Neuron (in vitro differentiated cells): ENCODE measurements around the gene KLRG1.

Experiments
- H2AFZ ChIP-seq: one replicate; pipeline ENCODE4 v1.6.1; 2013; ENCODE audit warnings: low read depth, mild to moderate bottlenecking, inconsistent platforms, low read length, moderate library complexity
- H3K27me3 ChIP-seq: one replicate; pipeline ENCODE4 v1.6.1; 2013; ENCODE audit warnings: low read length; ENCODE audit not compliant: insufficient read depth
- H3K36me3 ChIP-seq: one replicate; pipeline ENCODE4 v1.6.1; 2013; ENCODE audit warnings: low read length; ENCODE audit not compliant: insufficient read depth
- H3K4me1 ChIP-seq: one replicate; pipeline ENCODE4 v1.6.1; 2013; ENCODE audit warnings: low read length; ENCODE audit not compliant: insufficient read depth
- H3K4me3 ChIP-seq: 2 replicates; pipeline ENCODE4 v1.5.1; 2013; ENCODE audit warnings: mild to moderate bottlenecking, low read length, moderate library complexity
- H3K9me3 ChIP-seq: one replicate; pipeline ENCODE4 v1.6.1; 2013; ENCODE audit warnings: low read length

KLRG1 gene

GRCh38 chr12:8995021-8995775 lies 5.9 kb downstream of the KLRG1 start:
- Histone ChIP-seq H3K9me3 (no peaks in the 10 kb centered on the region), H2AFZ (no peak overlapping the region), H3K4me1 (no peaks in the 10 kb centered on the region), H3K36me3 (no peaks in the 10 kb centered on the region), H3K4me3 (no peak overlapping the region), H3K27me3 (no peaks in the 10 kb centered on the region)

DNA sequence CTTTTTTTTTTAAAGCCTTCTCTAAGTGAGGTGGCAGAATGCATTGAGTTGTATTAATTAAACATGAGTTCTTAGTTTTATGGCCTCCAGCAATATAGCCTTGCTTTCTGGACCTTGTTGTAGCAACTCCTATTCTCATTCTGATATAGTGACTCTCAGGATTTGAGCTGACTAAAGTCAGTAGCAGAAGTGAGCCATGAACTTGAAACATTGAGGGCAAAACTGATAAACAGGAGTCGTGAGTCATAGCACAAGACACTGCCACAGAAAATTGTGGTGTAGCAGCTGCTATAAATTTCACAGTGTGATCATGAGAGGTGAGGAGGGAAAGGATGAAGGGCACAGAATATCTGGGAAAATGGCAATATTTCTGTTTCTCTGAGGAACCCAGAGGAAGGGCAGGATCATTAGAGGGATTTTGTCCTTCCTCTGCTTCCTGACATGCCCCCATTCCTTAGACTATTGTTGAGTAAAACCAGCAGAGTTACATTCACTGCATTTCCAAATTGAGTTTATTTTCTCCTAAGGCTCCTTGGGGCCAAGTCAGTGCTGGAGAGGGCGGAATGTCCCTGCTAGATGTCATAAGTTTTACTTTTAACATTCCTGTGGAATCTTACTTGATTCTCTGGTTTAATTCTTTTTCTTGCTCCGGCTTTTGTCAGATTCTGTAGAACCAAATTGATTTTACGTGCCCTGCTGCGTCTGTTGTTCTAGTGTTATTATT lies 7.5 kb downstream of the KLRG1 start:
- no peaks in the 10 kb centered on the region for H3K4me1 ChIP-seq
- H3K36me3 ChIP-seq: no peaks in the 10 kb centered on the region
- H3K9me3 ChIP-seq: no peaks in the 10 kb centered on the region
- H2AFZ ChIP-seq: no peak overlapping the region
- H3K4me3 ChIP-seq: no peak overlapping the region
- H3K27me3 ChIP-seq: no peaks in the 10 kb centered on the region

DNA sequence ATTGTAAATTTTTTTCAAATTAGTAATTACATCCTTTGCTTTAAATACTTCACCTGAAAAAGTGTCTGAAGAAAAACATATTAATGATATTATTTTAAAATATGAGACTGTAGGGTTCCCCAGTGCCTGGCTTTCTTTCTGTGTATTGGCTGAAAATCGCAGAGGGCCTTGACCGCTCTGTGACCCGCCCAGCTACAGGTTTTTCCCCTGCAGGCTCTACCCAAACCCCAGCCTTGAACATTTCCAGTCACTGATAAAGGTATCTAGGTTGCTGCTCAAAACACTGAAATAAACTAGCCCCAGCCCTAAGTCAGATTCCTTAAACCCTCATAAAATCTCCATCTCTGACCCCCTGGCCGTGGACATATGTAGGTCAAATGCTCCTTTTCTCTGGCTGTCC lies 11.9 kb downstream of the KLRG1 start:
- Histone ChIP-seq H3K36me3 (no peaks in the 10 kb centered on the region), H3K4me1 (no peaks in the 10 kb centered on the region), H3K27me3 (no peaks in the 10 kb centered on the region), H2AFZ (no peak overlapping the region), H3K9me3 (no peaks in the 10 kb centered on the region), H3K4me3 (no peak overlapping the region)

- no peaks in the 10 kb centered on the region for H3K27me3 ChIP-seq
- no peaks in the 10 kb centered on the region for H3K36me3 ChIP-seq
- H3K9me3 ChIP-seq: no peaks in the 10 kb centered on the region
- H3K4me3 ChIP-seq: no peak overlapping the region
- no peak overlapping the region for H2AFZ ChIP-seq
- no peaks in the 10 kb centered on the region for H3K4me1 ChIP-seq
Observed at GRCh38 chr12:9002335-9002734, 13.0 kb downstream of the KLRG1 start.

DNA sequence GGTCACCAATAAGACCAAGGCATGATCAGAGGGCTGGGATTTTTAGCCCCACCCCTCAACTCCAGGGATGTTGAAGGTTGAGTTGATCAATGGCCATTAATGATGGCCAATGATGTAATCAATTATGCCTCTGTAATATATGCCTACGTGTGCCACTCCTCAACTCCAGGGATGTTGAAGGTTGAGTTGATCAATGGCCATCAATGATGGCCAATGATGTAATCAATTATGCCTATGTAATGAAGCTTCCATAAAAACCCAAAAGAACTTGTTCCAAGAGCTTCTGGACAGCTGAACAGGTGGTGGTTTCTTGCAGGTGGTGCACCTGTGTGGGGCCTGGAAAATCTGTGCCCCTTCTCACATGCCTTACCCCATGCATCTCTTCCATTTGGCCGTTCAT lies 33.2 kb downstream of the KLRG1 start:
- no peak overlapping the region for H2AFZ ChIP-seq
- H3K27me3 ChIP-seq: no peaks in the 10 kb centered on the region
- H3K4me1 ChIP-seq: no peaks in the 10 kb centered on the region
- H3K4me3 ChIP-seq: no peak overlapping the region
- no peaks in the 10 kb centered on the region for H3K36me3 ChIP-seq
- H3K9me3 ChIP-seq: peaks cover under 1% of the 10 kb centered on the region

DNA sequence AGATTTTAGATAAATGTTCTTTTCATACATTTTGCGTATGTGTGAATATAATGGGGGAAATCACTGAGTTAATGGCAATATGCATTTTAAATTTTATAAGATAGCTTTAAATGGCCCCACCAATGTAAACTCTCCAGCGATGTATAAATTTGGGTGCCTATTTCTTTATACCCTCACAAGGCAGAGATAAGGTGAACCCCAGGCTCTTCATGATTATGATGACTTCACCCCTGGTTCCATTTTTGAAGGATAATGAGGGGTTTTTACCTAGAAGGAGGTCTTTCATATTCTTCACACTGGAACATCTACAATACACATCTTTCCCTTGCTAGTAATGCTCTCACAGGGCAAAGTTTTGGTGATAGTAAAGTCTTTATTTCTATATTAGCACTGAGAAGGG lies 35.2 kb downstream of the KLRG1 start:
- Histone ChIP-seq H3K4me3 (no peak overlapping the region), H2AFZ (no peak overlapping the region), H3K27me3 (no peaks in the 10 kb centered on the region), H3K9me3 (no peaks in the 10 kb centered on the region), H3K4me1 (no peaks in the 10 kb centered on the region), H3K36me3 (no peaks in the 10 kb centered on the region)

- Histone ChIP-seq H3K4me1 (peaks cover 3% of the 10 kb centered on the region), H3K9me3 (no peaks in the 10 kb centered on the region), H3K27me3 (no peaks in the 10 kb centered on the region), H2AFZ (no peak overlapping the region), H3K4me3 (no peak overlapping the region), H3K36me3 (no peaks in the 10 kb centered on the region)
Observed at GRCh38 chr12:9027161-9028059, 38.1 kb downstream of the KLRG1 start.

- peaks cover 3% of the 10 kb centered on the region for H3K4me1 ChIP-seq
- H3K9me3 ChIP-seq: no peaks in the 10 kb centered on the region
- no peaks in the 10 kb centered on the region for H3K27me3 ChIP-seq
- no peak overlapping the region for H2AFZ ChIP-seq
- H3K4me3 ChIP-seq: no peak overlapping the region
- H3K36me3 ChIP-seq: no peaks in the 10 kb centered on the region
Observed at GRCh38 chr12:9030776-9031175, 41.4 kb downstream of the KLRG1 start.

DNA sequence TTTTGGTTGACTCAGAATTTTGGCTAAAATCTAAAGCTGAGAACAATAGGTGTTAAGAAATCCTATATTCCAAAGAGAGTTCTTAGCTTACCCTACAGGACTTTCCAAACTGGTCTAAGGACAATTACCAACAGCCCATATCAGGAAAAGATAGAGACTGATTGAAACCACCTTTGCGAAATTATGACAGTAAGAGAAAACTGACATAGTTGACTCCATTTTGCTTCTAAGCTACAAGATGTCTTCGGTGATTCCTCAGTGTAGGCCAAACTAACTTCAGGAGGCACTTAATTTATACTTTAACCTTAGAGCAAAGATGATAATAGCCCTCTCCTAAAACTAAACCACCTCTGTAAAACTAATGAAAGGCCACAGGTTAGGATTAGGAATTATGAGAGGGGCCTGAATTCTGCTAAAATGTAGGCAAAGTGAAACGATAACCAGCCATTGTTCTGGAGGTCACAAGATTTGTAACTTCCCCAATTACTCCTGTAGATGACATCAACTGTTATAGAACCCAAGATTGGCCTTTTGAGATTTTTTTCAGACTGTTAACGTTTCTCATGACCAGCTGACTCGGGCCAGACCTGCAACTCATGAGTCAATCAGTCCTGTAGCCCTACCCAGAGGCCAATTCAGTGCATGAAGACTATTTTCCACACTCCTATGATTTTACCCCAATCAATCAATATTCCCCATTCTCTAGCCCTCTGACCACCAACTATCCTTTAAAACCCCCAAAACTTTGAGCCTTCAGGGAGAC lies 43.0 kb downstream of the KLRG1 start:
- Histone ChIP-seq H3K27me3 (no peaks in the 10 kb centered on the region), H2AFZ (no peak overlapping the region), H3K4me1 (peaks cover 3% of the 10 kb centered on the region), H3K36me3 (no peaks in the 10 kb centered on the region), H3K9me3 (no peaks in the 10 kb centered on the region), H3K4me3 (no peak overlapping the region)

DNA sequence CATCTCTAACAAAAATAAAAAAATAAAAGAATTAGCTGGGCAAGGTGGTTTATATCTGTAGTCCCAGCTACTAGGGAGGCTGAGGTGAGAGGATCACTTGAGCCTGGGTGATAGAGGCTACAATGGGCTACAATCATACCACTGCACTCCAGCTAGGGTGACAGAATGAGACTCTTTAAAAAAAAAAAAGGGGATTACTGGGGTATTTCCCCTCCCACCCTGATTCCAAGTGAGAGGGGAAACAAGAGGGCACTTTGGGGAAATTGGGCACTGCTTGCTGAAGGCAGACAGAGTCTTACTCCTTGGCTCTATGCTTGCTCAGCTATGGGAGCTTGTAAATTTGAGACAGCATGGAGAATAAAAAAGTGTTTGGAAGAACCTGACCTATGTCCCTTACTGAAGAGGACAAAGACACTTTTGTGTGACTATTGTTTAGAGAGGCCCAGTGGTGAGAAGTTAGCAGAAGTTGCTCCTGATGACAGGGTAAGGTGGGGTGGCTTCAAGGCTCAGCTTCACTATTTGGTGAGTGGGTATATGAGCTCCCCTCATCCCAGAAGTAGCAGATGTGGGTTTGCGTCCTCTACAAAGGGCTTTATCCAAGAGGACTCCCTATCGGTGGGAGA lies 44.0 kb downstream of the KLRG1 start:
- Histone ChIP-seq H3K36me3 (no peaks in the 10 kb centered on the region), H3K27me3 (no peaks in the 10 kb centered on the region), H2AFZ (no peak overlapping the region), H3K4me1 (peaks cover 3% of the 10 kb centered on the region), H3K9me3 (no peaks in the 10 kb centered on the region), H3K4me3 (no peak overlapping the region)

DNA sequence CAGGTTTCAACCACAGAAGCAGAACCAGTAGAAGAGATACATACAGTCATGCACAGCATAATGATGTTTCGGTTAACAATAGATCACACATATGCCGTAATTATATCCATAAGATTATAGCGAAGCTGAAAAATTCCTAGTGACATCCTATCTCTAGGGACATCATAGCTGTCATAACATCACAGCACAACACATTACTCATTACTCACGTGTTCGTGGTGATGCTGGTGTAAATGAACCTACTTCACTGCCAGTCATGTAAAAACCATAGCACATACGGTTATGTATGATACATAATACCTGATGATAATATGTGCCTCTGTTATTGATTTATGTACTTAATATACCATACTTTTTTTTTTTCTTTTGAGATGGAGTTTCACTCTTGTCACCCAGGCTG lies 44.7 kb downstream of the KLRG1 start:
- Histone ChIP-seq H3K4me3 (no peak overlapping the region), H3K36me3 (no peaks in the 10 kb centered on the region), H3K9me3 (no peaks in the 10 kb centered on the region), H3K27me3 (no peaks in the 10 kb centered on the region), H2AFZ (no peak overlapping the region), H3K4me1 (peaks cover 3% of the 10 kb centered on the region)

- H3K4me3 ChIP-seq: no peak overlapping the region
- no peak overlapping the region for H2AFZ ChIP-seq
- no peaks in the 10 kb centered on the region for H3K36me3 ChIP-seq
- no peaks in the 10 kb centered on the region for H3K27me3 ChIP-seq
- no peaks in the 10 kb centered on the region for H3K9me3 ChIP-seq
- no peaks in the 10 kb centered on the region for H3K4me1 ChIP-seq
Observed at GRCh38 chr12:9036227-9036626, 46.9 kb downstream of the KLRG1 start.
